Neural cell (in vitro differentiated cells): ENCODE data around the gene FAM117B. TPM values are rescaled to one million over a fixed set of nuclear protein-coding genes. Genes with fewer than 3 reads are reported as not detected.

Experiments used
- H2AFZ ChIP-seq: fragments of 200-600, 300-800 bp; sonication (generic), shearing (Covaris generic); 2 replicates; pipeline ENCODE4 v1.6.0; 2014; ENCODE audit warnings: low read depth, mild to moderate bottlenecking, antibody characterized with exemption, low read length, moderate library complexity
- H3F3A ChIP-seq: fragments of 200-600 bp; shearing (Covaris generic); 2 replicates; pipeline ENCODE4 v1.6.1; 2016; ENCODE audit warnings: mild to moderate bottlenecking, moderate library complexity, mixed read lengths, antibody characterized with exemption, low read length; ENCODE audit not compliant: insufficient read depth, poor library complexity, severe bottlenecking
- H3K27ac ChIP-seq: fragments of 200-600, 300-800 bp; sonication (generic), shearing (Covaris generic); 2 replicates; pipeline ENCODE4 v1.5.1; 2014; ENCODE audit warnings: mild to moderate bottlenecking, low read length, moderate library complexity
- H3K27me3 ChIP-seq: fragments of 300-800, 200-600 bp; sonication (generic), shearing (Covaris generic); 2 replicates; pipeline ENCODE4 v1.6.0; 2014; ENCODE audit warnings: mild to moderate bottlenecking, low read depth, low read length, moderate library complexity; ENCODE audit not compliant: insufficient read depth
- H3K36me3 ChIP-seq: fragments of 300-800, 200-600 bp; sonication (generic), shearing (Covaris generic); 2 replicates; pipeline ENCODE4 v1.5.1; 2014; ENCODE audit warnings: mild to moderate bottlenecking, antibody characterized with exemption, low read length, moderate library complexity; ENCODE audit not compliant: insufficient read depth
- H3K4me2 ChIP-seq: fragments of 300-800, 200-600 bp; sonication (generic), shearing (Covaris generic); 2 replicates; pipeline ENCODE4 v1.6.0; 2014; ENCODE audit warnings: mild to moderate bottlenecking, low read length
- H3K4me3 ChIP-seq: fragments of 300-800, 200-600 bp; sonication (generic), shearing (Covaris generic); 2 replicates; pipeline ENCODE4 v1.5.1; 2014; ENCODE audit warnings: mild to moderate bottlenecking, low read length, moderate library complexity
- H3K79me2 ChIP-seq: fragments of 200-600 bp; shearing (Covaris generic); replicated peaks from 2 replicates; pipeline ENCODE4 v1.6.0; 2014; ENCODE audit warnings: mild to moderate bottlenecking, low read length, moderate library complexity; ENCODE audit not compliant: insufficient read depth
- H3K9ac ChIP-seq: fragments of 300-800, 200-600 bp; sonication (generic), shearing (Covaris generic); 2 replicates; pipeline ENCODE4 v1.6.1; 2016; ENCODE audit warnings: mild to moderate bottlenecking, low read length, mixed read lengths
- H3K9me2 ChIP-seq: fragments of 200-600 bp; shearing (Covaris generic); 2 replicates; pipeline ENCODE4 v1.6.1; 2016; ENCODE audit warnings: mild to moderate bottlenecking, low read length, mixed read lengths; ENCODE audit not compliant: insufficient read depth
- H3K9me3 ChIP-seq: fragments of 200-600, 300-800 bp; sonication (generic), shearing (Covaris generic); 2 replicates; pipeline ENCODE4 v1.6.1; 2016; ENCODE audit warnings: mild to moderate bottlenecking, mixed run types, low read length, moderate library complexity, mixed read lengths
- H4K20me1 ChIP-seq: fragments of 200-600 bp; shearing (Covaris generic); 2 replicates; pipeline ENCODE4 v1.6.1; 2016; ENCODE audit warnings: mild to moderate bottlenecking, mixed run types; ENCODE audit not compliant: insufficient read depth
- CTCF ChIP-seq: fragments of 450-650 bp; IDR thresholded peaks from 2 replicates; pipeline ENCODE4 v1.5.1; 2014; ENCODE audit warnings: antibody characterized with exemption, mild to moderate bottlenecking, moderate library complexity; ENCODE audit not compliant: poor library complexity, severe bottlenecking
- EP300 ChIP-seq: fragments of 450-650 bp; conservative IDR thresholded peaks from 2 replicates; pipeline ENCODE4 v1.6.1; 2014; ENCODE audit warnings: antibody characterized with exemption, mild to moderate bottlenecking, moderate library complexity; ENCODE audit not compliant: poor library complexity, severe bottlenecking
- EZH2 ChIP-seq: fragments of 200-600, 300-800 bp; shearing (Covaris generic), sonication (generic); IDR thresholded peaks from 2 replicates; pipeline ENCODE4 v1.6.1; 2014; ENCODE audit warnings: antibody characterized with exemption, low read length, borderline replicate concordance, mild to moderate bottlenecking; ENCODE audit not compliant: insufficient read depth, poor library complexity, severe bottlenecking
- MXI1 ChIP-seq: fragments of 450-650 bp; conservative IDR thresholded peaks from 2 replicates; pipeline ENCODE4 v1.6.1; 2014; ENCODE audit warnings: antibody characterized with exemption, mild to moderate bottlenecking; ENCODE audit not compliant: poor library complexity, severe bottlenecking
- POLR2AphosphoS5 ChIP-seq: IDR thresholded peaks from 2 replicates; pipeline ENCODE4 v1.6.1; 2012
- RAD21 ChIP-seq: fragments of 450-650 bp; conservative IDR thresholded peaks from 2 replicates; pipeline ENCODE4 v1.6.1; 2014; ENCODE audit warnings: antibody characterized with exemption, mild to moderate bottlenecking, moderate library complexity
- SMC3 ChIP-seq: fragments of 450-650 bp; conservative IDR thresholded peaks from 2 replicates; pipeline ENCODE4 v1.6.1; 2014; ENCODE audit warnings: antibody characterized with exemption, mild to moderate bottlenecking, moderate library complexity; ENCODE audit not compliant: poor library complexity
- TAF1 ChIP-seq: IDR thresholded peaks from 2 replicates; pipeline ENCODE4 v1.6.1; 2012; ENCODE audit warnings: low read depth
- polyA plus RNA-seq: library from polyadenylated mRNA; depleted of rRNA; stranded (reverse); fragments of >200 nt; gene quantifications from 2 replicates; pipeline ENCODE4 v1.2.3, GENCODE V29; 2014
- TF ChIP-seq, protein P1 (sequence below): IDR thresholded peaks from 2 replicates; pipeline ENCODE4 v1.6.1; 2012; ENCODE audit warnings: borderline replicate concordance

FAM117B gene
- polyA plus RNA-seq, 1 donor from 2014 or later, result 32.9 TPM

- Histone ChIP-seq H3K4me3 (peak overlapping the region; percentile 48), H3K79me2 (no peaks in the 10 kb centered on the region), H4K20me1 (no peaks in the 10 kb centered on the region), H3F3A (peaks cover 9% of the 10 kb centered on the region), H3K9ac (peak overlapping the region; percentile 52), H3K36me3 (no peaks in the 10 kb centered on the region), H3K4me2 (peak overlapping the region; percentile 47), H3K9me2 (no peaks in the 10 kb centered on the region), H3K9me3 (no peaks in the 10 kb centered on the region), H3K27me3 (no peaks in the 10 kb centered on the region), H3K27ac (peak overlapping the region; percentile 89), H2AFZ (no peak overlapping the region)
- TF ChIP-seq CTCF, result no peak
- TF ChIP-seq EP300, result peak; percentile 98
- peak; percentile 89 for TF ChIP-seq POLR2AphosphoS5
- TF ChIP-seq MXI1, result peak; percentile 45
- peak; percentile 36 for TF ChIP-seq SMC3
- TF ChIP-seq EZH2, result no peak
- TF ChIP-seq RAD21, result peak; percentile 33
- no peak for TF ChIP-seq TAF1
- TF ChIP-seq, protein P1, sequence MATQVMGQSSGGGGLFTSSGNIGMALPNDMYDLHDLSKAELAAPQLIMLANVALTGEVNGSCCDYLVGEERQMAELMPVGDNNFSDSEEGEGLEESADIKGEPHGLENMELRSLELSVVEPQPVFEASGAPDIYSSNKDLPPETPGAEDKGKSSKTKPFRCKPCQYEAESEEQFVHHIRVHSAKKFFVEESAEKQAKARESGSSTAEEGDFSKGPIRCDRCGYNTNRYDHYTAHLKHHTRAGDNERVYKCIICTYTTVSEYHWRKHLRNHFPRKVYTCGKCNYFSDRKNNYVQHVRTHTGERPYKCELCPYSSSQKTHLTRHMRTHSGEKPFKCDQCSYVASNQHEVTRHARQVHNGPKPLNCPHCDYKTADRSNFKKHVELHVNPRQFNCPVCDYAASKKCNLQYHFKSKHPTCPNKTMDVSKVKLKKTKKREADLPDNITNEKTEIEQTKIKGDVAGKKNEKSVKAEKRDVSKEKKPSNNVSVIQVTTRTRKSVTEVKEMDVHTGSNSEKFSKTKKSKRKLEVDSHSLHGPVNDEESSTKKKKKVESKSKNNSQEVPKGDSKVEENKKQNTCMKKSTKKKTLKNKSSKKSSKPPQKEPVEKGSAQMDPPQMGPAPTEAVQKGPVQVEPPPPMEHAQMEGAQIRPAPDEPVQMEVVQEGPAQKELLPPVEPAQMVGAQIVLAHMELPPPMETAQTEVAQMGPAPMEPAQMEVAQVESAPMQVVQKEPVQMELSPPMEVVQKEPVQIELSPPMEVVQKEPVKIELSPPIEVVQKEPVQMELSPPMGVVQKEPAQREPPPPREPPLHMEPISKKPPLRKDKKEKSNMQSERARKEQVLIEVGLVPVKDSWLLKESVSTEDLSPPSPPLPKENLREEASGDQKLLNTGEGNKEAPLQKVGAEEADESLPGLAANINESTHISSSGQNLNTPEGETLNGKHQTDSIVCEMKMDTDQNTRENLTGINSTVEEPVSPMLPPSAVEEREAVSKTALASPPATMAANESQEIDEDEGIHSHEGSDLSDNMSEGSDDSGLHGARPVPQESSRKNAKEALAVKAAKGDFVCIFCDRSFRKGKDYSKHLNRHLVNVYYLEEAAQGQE, result no peak
Measured at GRCh38 chr2:202610380-202610779, 24.4 kb upstream of the FAM117B start.

DNA sequence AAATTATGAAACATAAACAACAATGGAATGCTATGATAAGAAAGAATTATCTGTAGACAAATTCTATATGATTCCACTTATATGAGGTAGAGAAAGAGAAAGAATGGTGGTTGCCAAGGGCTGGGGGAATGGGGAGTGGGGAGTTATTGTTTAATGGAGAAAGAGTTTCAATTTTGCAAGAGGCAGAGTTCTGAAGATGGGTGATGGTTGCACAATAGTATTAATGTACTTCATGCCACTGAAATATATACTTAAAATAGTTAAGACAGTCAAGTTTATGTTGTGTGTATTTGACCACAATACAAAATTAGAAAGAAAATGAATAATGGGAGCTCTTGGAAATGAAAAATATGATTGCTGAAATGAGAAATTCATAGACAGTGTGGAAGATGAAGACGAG lies 22.6 kb upstream of the FAM117B start:
- no peaks in the 10 kb centered on the region for H4K20me1 ChIP-seq
- H3K9ac ChIP-seq, result no peak overlapping the region
- H3K9me2 ChIP-seq, result no peaks in the 10 kb centered on the region
- no peaks in the 10 kb centered on the region for H3K36me3 ChIP-seq
- no peak overlapping the region for H2AFZ ChIP-seq
- H3K27me3 ChIP-seq, result no peaks in the 10 kb centered on the region
- TF ChIP-seq EP300 (no peak), POLR2AphosphoS5 (no peak), SMC3 (no peak), EZH2 (no peak), MXI1 (no peak), RAD21 (no peak)
- TF ChIP-seq, protein P1, result no peak
- H3K27ac ChIP-seq, result no peak overlapping the region
- H3K9me3 ChIP-seq, result no peaks in the 10 kb centered on the region
- no peaks in the 10 kb centered on the region for H3K79me2 ChIP-seq
- peaks cover 9% of the 10 kb centered on the region for H3F3A ChIP-seq
- no peak overlapping the region for H3K4me2 ChIP-seq
- no peak overlapping the region for H3K4me3 ChIP-seq
